ENCODE results near the gene LHX8. TPM values are rescaled to one million over a fixed set of nuclear protein-coding genes. Genes with fewer than 3 reads are reported as not detected.
"Not testable (repeated sequence)": the region's sequence is repeated elsewhere in the genome, so short reads cannot be mapped to it uniquely, and the experiment has no call there.

Gene LHX8
- total and polyA plus RNA-seq, 10 of the 15 experiments (the other 5 are each of a cell fraction or from before 2014, with no cell fraction given), result not detected

DNA sequence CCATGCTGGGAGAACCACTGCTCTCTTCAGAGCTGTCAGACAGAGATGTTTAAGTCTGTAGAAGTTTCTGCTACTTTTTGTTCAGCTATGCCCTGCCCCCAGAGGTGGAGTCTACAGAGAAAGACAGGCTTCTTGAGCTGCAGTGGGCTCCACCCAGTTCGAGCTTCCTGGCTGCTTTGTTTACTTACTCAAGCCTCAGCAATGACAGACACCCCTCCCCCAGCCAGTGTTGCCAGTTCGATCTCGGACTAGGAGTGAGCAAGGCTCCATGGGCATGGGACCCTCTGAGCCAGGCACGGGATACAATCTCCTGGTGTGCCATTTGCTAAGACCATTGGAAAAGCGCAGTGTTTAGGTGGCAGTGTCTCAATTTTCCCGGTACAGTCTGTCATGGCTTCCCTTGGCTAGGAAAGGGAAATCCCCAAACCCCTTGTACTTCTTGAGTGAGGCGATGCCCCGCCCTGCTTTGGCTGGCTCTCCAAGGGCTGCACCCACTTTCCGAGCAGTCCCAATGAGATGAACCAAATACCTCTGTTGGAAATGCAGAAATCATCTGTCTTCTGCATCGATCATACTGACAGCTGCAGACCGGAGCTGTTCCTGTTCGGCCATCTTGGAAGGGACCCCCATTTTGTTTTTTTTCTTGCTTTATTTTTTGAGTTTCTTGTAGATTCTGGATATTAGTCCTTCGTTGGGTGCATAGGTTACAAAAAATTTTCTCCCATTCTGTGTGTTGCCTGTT is 47.2 kb downstream of the LHX8 start:
- in situ Hi-C loops (cut with MboI); H3K4me1 ChIP-seq (ENCODE audit: control insufficient read depth, insufficient read depth, low read length); H3K79me2 ChIP-seq (ENCODE audit: control insufficient read depth, insufficient read depth, low read length); SMC1A ChIA-PET (ENCODE audit: uncharacterized antibody, unreplicated experiment); POLR2A ChIA-PET; H3K27me3 ChIP-seq (replicated peaks in 1 of 2; ENCODE audit: control insufficient read depth in 2 of 2, insufficient read depth in 2 of 2, low read length in 1 of 2); H3K36me3 ChIP-seq (ENCODE audit: control insufficient read depth in 2 of 2, insufficient read depth in 2 of 2, low read length in 1 of 2); RAD21 ChIA-PET (ENCODE audit: unreplicated experiment); H3K4me3 ChIP-seq; BruUV-seq (replicated peaks); H4K20me1 ChIP-seq (ENCODE audit: control insufficient read depth, insufficient read depth); H3K4me2 ChIP-seq (ENCODE audit: control insufficient read depth, insufficient read depth); intact Hi-C loops (cut with micrococcal nuclease; ENCODE audit: unreplicated experiment); FAIRE-seq; H2AFZ ChIP-seq (ENCODE audit: control insufficient read depth, low read depth, low read length); H3K9ac ChIP-seq (ENCODE audit: control insufficient read depth, insufficient read depth, low read length); CTCF ChIA-PET; DNase-seq (ENCODE audit: low read depth, low spot score); H3K27ac ChIP-seq (ENCODE audit: control insufficient read depth, insufficient read depth); ATAC-seq; H3K9me3 ChIP-seq (replicated peaks; ENCODE audit: control insufficient read depth, insufficient read depth, low read length): not testable (repeated sequence)
- WGBS (ENCODE audit: insufficient coverage, insufficient replicate concordance, low lambda C conversion rate, missing lambda C conversion rate), result 43% methylated on average over 13 of the region's 13 CpGs

- FAIRE-seq (no peak), DNase-seq (ENCODE audit: low read depth, low spot score) (no peak), ATAC-seq (no peak)
- CTCF ChIA-PET, result interaction anchor here (0.6 to 1.8 kb wide), 2 partner anchors 14 to 525 kb away, joined by 3 to 4 read pairs; no protein-coding TSS in a partner anchor
- no peaks in the 10 kb centered on the region for H4K20me1 ChIP-seq (ENCODE audit: control insufficient read depth, insufficient read depth)
- H3K4me1 ChIP-seq (ENCODE audit: control insufficient read depth, insufficient read depth, low read length), result no peaks in the 10 kb centered on the region
- in situ Hi-C loops (cut with MboI) (no loop called here), intact Hi-C loops (cut with micrococcal nuclease; ENCODE audit: unreplicated experiment) (no loop called here)
- H3K27me3 ChIP-seq (replicated peaks in 1 of 2; ENCODE audit: control insufficient read depth in 2 of 2, insufficient read depth in 2 of 2, low read length in 1 of 2), result no peaks in the 10 kb centered on the region; a peak in 1 of 4 replicates
- H3K36me3 ChIP-seq (ENCODE audit: control insufficient read depth in 2 of 2, insufficient read depth in 2 of 2, low read length in 1 of 2), result no peaks in the 10 kb centered on the region
- RAD21 ChIA-PET (ENCODE audit: unreplicated experiment), result no interaction called here
- no peak overlapping the region for H3K9ac ChIP-seq (ENCODE audit: control insufficient read depth, insufficient read depth, low read length)
- WGBS (ENCODE audit: insufficient coverage, insufficient replicate concordance, low lambda C conversion rate, missing lambda C conversion rate), result 50% methylated on average over 1 of the region's 1 CpG
- no peaks in the 10 kb centered on the region for H3K9me3 ChIP-seq (replicated peaks; ENCODE audit: control insufficient read depth, insufficient read depth, low read length)
- no peak overlapping the region for H3K4me3 ChIP-seq
- H3K79me2 ChIP-seq (ENCODE audit: control insufficient read depth, insufficient read depth, low read length), result no peaks in the 10 kb centered on the region
- no peak overlapping the region for H3K4me2 ChIP-seq (ENCODE audit: control insufficient read depth, insufficient read depth)
- no TSS peak for BruUV-seq (replicated peaks)
- SMC1A ChIA-PET (ENCODE audit: uncharacterized antibody, unreplicated experiment), result no interaction called here
- no peak overlapping the region for H3K27ac ChIP-seq (ENCODE audit: control insufficient read depth, insufficient read depth)
- H2AFZ ChIP-seq (ENCODE audit: control insufficient read depth, low read depth, low read length), result no peak overlapping the region
- POLR2A ChIA-PET, result no interaction called here
- TF ChIP-seq NR2C1 (IDR thresholded peaks at IDR 0.05), result no peak
- TF ChIP-seq, protein P1, sequence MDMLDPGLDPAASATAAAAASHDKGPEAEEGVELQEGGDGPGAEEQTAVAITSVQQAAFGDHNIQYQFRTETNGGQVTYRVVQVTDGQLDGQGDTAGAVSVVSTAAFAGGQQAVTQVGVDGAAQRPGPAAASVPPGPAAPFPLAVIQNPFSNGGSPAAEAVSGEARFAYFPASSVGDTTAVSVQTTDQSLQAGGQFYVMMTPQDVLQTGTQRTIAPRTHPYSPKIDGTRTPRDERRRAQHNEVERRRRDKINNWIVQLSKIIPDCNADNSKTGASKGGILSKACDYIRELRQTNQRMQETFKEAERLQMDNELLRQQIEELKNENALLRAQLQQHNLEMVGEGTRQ (IDR thresholded peaks at IDR 0.05; ENCODE audit: borderline replicate concordance, low read depth, low read length), result no peak
- TF ChIP-seq FOXM1 (IDR thresholded peaks at IDR 0.05; ENCODE audit: low read depth, low read length), result no peak
- no peak for TF ChIP-seq PBX3 (IDR thresholded peaks at IDR 0.05; ENCODE audit: insufficient replicate concordance, low read depth, low read length)
- TF ChIP-seq ZNF687 (IDR thresholded peaks at IDR 0.05), result no peak
- no peak for TF ChIP-seq STAT1 (conservative IDR thresholded peaks at IDR 0.05)
- TF ChIP-seq ELK1 (IDR thresholded peaks at IDR 0.05; ENCODE audit: low read depth, low read length), result no peak
- TF ChIP-seq GABPA (IDR thresholded peaks at IDR 0.05; ENCODE audit: low read depth), result no peak
Measured at GRCh38 chr1:75188892-75189291, 54.7 kb downstream of the LHX8 start.
